HEK293 (cell line): Measurements from ENCODE around the gene IL17D.

Experiments used
- CTCF ChIA-PET: fragments of 350-600 bp; formaldehyde crosslinking; extraction: SDS; loops from one replicate; lab custom pipeline; 2021; ENCODE audit warnings: antibody characterized with exemption; lab: Yijun Ruan, JAX
- POLR2A ChIA-PET: fragments of 300-600 bp; formaldehyde crosslinking; extraction: SDS; loops from one replicate; lab custom pipeline; 2020; ENCODE audit warnings: antibody characterized with exemption, inconsistent platforms; lab: Yijun Ruan, JAX
- H3K27ac ChIP-seq: fragments of 200-500 bp; sonication (Bioruptor generic); 2 replicates; pipeline ENCODE4 v1.5.1; 2014; ENCODE audit warnings: low read depth, low read length, control low read depth, inconsistent platforms; ENCODE audit errors: extremely low read depth
- H3K36me3 ChIP-seq, 2 experiments: fragments of 200-500 bp in 1 of 2; sonication (Bioruptor generic) in 1 of 2; 1 replicate in 1 of 2; 2 replicates in 1 of 2; pipeline ENCODE4 v1.5.1; 2014 to 2017; ENCODE audit warnings: inconsistent platforms in 2 of 2, low read length in 2 of 2; ENCODE audit not compliant: control insufficient read depth in 2 of 2, insufficient read depth in 1 of 2
- H3K4me1 ChIP-seq: fragments of 200-500 bp; sonication (Bioruptor generic); 2 replicates; pipeline ENCODE4 v1.5.1; 2014; ENCODE audit warnings: mild to moderate bottlenecking, low read length, inconsistent platforms; ENCODE audit not compliant: control insufficient read depth, insufficient read depth
- H3K4me3 ChIP-seq: 2 replicates; pipeline ENCODE4 v1.5.1; 2011; ENCODE audit warnings: low read depth, mild to moderate bottlenecking, control low read depth, low read length, moderate library complexity
- H3K9me3 ChIP-seq: fragments of 200-500 bp; sonication (Bioruptor generic); 2 replicates; pipeline ENCODE4 v1.5.1; 2014; ENCODE audit warnings: low read depth, low read length, inconsistent platforms; ENCODE audit not compliant: control insufficient read depth, insufficient read depth
- FEZF1 ChIP-seq: fragments of 450-650 bp; formaldehyde crosslinking; IDR thresholded peaks from 2 replicates; pipeline ENCODE4 v1.5.1; 2016; ENCODE audit warnings: missing biosample characterization, missing genetic modification characterization
- GFI1B ChIP-seq: fragments of 450-650 bp; formaldehyde crosslinking; IDR thresholded peaks from 2 replicates; pipeline ENCODE4 v1.5.1; 2016; ENCODE audit warnings: missing biosample characterization, missing genetic modification characterization
- GLI4 ChIP-seq: fragments of 450-650 bp; formaldehyde crosslinking; IDR thresholded peaks from 2 replicates; pipeline ENCODE4 v1.5.1; 2016; ENCODE audit warnings: missing biosample characterization, missing genetic modification characterization
- KLF1 ChIP-seq: fragments of 450-650 bp; formaldehyde crosslinking; IDR thresholded peaks from 2 replicates; pipeline ENCODE4 v1.5.1; 2016; ENCODE audit warnings: missing biosample characterization, missing genetic modification characterization
- KLF17 ChIP-seq: fragments of 450-650 bp; formaldehyde crosslinking; IDR thresholded peaks from 2 replicates; pipeline ENCODE4 v1.5.1; 2016; ENCODE audit warnings: missing biosample characterization, missing genetic modification characterization
- KLF9 ChIP-seq: fragments of 450-650 bp; formaldehyde crosslinking; IDR thresholded peaks from 2 replicates; pipeline ENCODE4 v1.5.1; 2016; ENCODE audit warnings: missing biosample characterization, missing genetic modification characterization, low read depth
- PRDM1 ChIP-seq: fragments of 450-650 bp; formaldehyde crosslinking; IDR thresholded peaks from 2 replicates; pipeline ENCODE4; 2016; ENCODE audit warnings: missing biosample characterization, missing genetic modification characterization
- PRDM6 ChIP-seq: fragments of 450-650 bp; formaldehyde crosslinking; IDR thresholded peaks from 2 replicates; pipeline ENCODE4 v1.5.1; 2017; ENCODE audit warnings: missing biosample characterization, missing genetic modification characterization
- SALL2 ChIP-seq: fragments of 450-650 bp; formaldehyde crosslinking; IDR thresholded peaks from 2 replicates; pipeline ENCODE4 v1.5.0; 2017; ENCODE audit warnings: missing biosample characterization, mild to moderate bottlenecking, missing genetic modification characterization, borderline replicate concordance
- ZBTB1 ChIP-seq: fragments of 450-650 bp; formaldehyde crosslinking; IDR thresholded peaks from 2 replicates; pipeline ENCODE4 v1.5.1; 2016; ENCODE audit warnings: missing biosample characterization, missing genetic modification characterization
- ZFP37 ChIP-seq: fragments of 450-650 bp; formaldehyde crosslinking; IDR thresholded peaks from 2 replicates; pipeline ENCODE4 v1.5.1; 2016; ENCODE audit warnings: missing biosample characterization, missing genetic modification characterization
- ZNF211 ChIP-seq: fragments of 450-650 bp; formaldehyde crosslinking; IDR thresholded peaks from 2 replicates; pipeline ENCODE4 v1.5.1; 2016; ENCODE audit warnings: low read depth, missing biosample characterization, missing genetic modification characterization
- ZNF274 ChIP-seq, 2 experiments: fragments of 200-500 bp in 1 of 2; fragments of 450-650 bp in 1 of 2; sonication (Bioruptor generic) in 1 of 2; formaldehyde crosslinking in 1 of 2; IDR thresholded peaks; 2 replicates each; pipeline versions ENCODE4 v1.5.1 to v1.6.1; 2014 to 2016; ENCODE audit warnings: borderline replicate concordance in 1 of 2, inconsistent platforms in 1 of 2, low read length in 1 of 2, missing biosample characterization in 1 of 2, missing genetic modification characterization in 1 of 2
- ZNF473 ChIP-seq: fragments of 450-650 bp; formaldehyde crosslinking; IDR thresholded peaks from 2 replicates; pipeline ENCODE4 v1.5.1; 2017; ENCODE audit warnings: missing biosample characterization, missing genetic modification characterization
- ZNF518A ChIP-seq: fragments of 450-650 bp; formaldehyde crosslinking; conservative IDR thresholded peaks from 2 replicates; pipeline ENCODE4 v1.5.1; 2016; ENCODE audit warnings: low read depth, missing biosample characterization, missing genetic modification characterization
- ZNF530 ChIP-seq: fragments of 450-650 bp; formaldehyde crosslinking; IDR thresholded peaks from 2 replicates; pipeline ENCODE4 v1.5.1; 2016; ENCODE audit warnings: low read depth, missing biosample characterization, missing genetic modification characterization
- ZNF596 ChIP-seq: fragments of 450-650 bp; IDR thresholded peaks from 2 replicates; pipeline ENCODE4 v1.5.0; 2018; ENCODE audit warnings: missing biosample characterization, mild to moderate bottlenecking, missing genetic modification characterization, moderate library complexity
- ZNF776 ChIP-seq: fragments of 450-650 bp; formaldehyde crosslinking; IDR thresholded peaks from 2 replicates; pipeline ENCODE4 v1.5.0; 2017; ENCODE audit warnings: missing biosample characterization, missing genetic modification characterization, borderline replicate concordance
- ZSCAN4 ChIP-seq: fragments of 450-650 bp; formaldehyde crosslinking; IDR thresholded peaks from 2 replicates; pipeline ENCODE4 v1.5.1; 2017; ENCODE audit warnings: missing biosample characterization, missing genetic modification characterization

Gene IL17D

GRCh38 chr13:20700288-20700687 lies 3.2 kb upstream of the IL17D start:
- Histone ChIP-seq H3K27ac (no peak overlapping the region), H3K9me3 (no peaks in the 10 kb centered on the region), H3K4me1 (peaks cover 7% of the 10 kb centered on the region), H3K36me3 (no peaks in the 10 kb centered on the region), H3K4me3 (no peak overlapping the region)
- ChIA-PET CTCF (interaction anchor here (1.1 kb wide), 1 partner anchor 503 kb away, joined by 3 read pairs; no protein-coding TSS in a partner anchor), POLR2A (no interaction called here)
- TF ChIP-seq ZNF473 (tag by site-specific recombination) (no peak), KLF17 (tag by site-specific recombination) (0 out of 2 replicates have a peak, but pooled peaks have one; percentile 11), FEZF1 (peak; percentile 8; the same call in 1 of the 2 replicates), PRDM6 (tag by site-specific recombination) (peak; percentile 23; the same call in 1 of the 2 replicates), GFI1B (peak; percentile 87)

- no peak overlapping the region for H3K4me3 ChIP-seq
- H3K27ac ChIP-seq, result no peak overlapping the region
- no peak for TF ChIP-seq ZNF211
- no peak for TF ChIP-seq PRDM1 (tag by site-specific recombination)
- no peak for TF ChIP-seq KLF9 (tag by site-specific recombination)
- no peak for TF ChIP-seq ZBTB1 (tag by site-specific recombination)
- TF ChIP-seq SALL2 (tag by site-specific recombination), result no peak
- TF ChIP-seq ZNF518A (tag by site-specific recombination), result no peak
- no peak for TF ChIP-seq ZNF776 (tag by site-specific recombination)
- TF ChIP-seq ZNF596 (tag by site-specific recombination), result no peak
- no peak for TF ChIP-seq KLF17 (tag by site-specific recombination)
- TF ChIP-seq ZNF530, result no peak
- no peak for TF ChIP-seq ZSCAN4 (tag by site-specific recombination)
- no peak for TF ChIP-seq KLF1 (tag by site-specific recombination)
- no peak for TF ChIP-seq ZNF274 (IDR thresholded peaks at IDR 0.05; ENCODE audit: low read length)
- TF ChIP-seq ZNF274 (tag by site-specific recombination; IDR thresholded peaks at IDR 0.05; ENCODE audit: borderline replicate concordance), result no peak
- TF ChIP-seq ZFP37, result no peak
- no peak for TF ChIP-seq GLI4 (tag by site-specific recombination)
- peaks cover 5% of the 10 kb centered on the region for H3K4me1 ChIP-seq
- ChIA-PET CTCF (interaction anchor here (1.0 to 1.1 kb wide), 2 partner anchors 118 to 504 kb away, joined by 3 to 4 read pairs; no protein-coding TSS in a partner anchor), POLR2A (no interaction called here)
- H3K9me3 ChIP-seq, result no peaks in the 10 kb centered on the region
- no peaks in the 10 kb centered on the region for H3K36me3 ChIP-seq
Observed at GRCh38 chr13:20701461-20701860, 2.0 kb upstream of the IL17D start.
